Effector CD4-positive, alpha-beta T cell (primary cell): ENCODE data around the gene ZNF121.

Source experiments
- DNase-seq: peaks from one replicate; pipeline ENCODE4 v3.0.0-alpha.2; 2020

ZNF121 gene

GRCh38 chr19:9538183-9539058 is 45.9 kb downstream of the ZNF121 start, which contains the start of gene ZNF426:
TSS of gene ZNF426 (minus strand) at chr19:9538645. CDS start at chr19:9536232, 2,413 bp downstream.
- DNase-seq = peak; percentile 70

- no peak for DNase-seq
These were observed 48.4 kb downstream of the ZNF121 start for GRCh38 chr19:9535934-9536333.

- DNase-seq = no peak
These were observed 52.4 kb downstream of the ZNF121 start for GRCh38 chr19:9531933-9532332.

GRCh38 chr19:9528757-9529336 is 55.5 kb downstream of the ZNF121 start:
- DNase-seq = no peak

- no peak for DNase-seq
These were observed 60.3 kb downstream of the ZNF121 start for GRCh38 chr19:9523885-9524474.
